GM12892 (cell line): ENCODE results near the gene BICRA.

Source experiments
- DNase-seq: peaks from one replicate; pipeline ENCODE4 v3.0.0; 2011; ENCODE audit not compliant: insufficient read length
- FAIRE-seq: peaks from 2 replicates; lab custom pipeline; 2011; peaks lifted over from hg19 to GRCh38; lab: Jason Lieb, UNC
- POLR2A ChIP-seq: IDR thresholded peaks from 2 replicates; pipeline ENCODE4 v1.6.1; 2011; ENCODE audit warnings: low read depth, low read length, control low read depth
- POLR2AphosphoS5 ChIP-seq: IDR thresholded peaks from 2 replicates; pipeline ENCODE4 v1.6.1; 2011; ENCODE audit warnings: low read depth, low read length, control low read depth
- TAF1 ChIP-seq: IDR thresholded peaks from 2 replicates; pipeline ENCODE4 v1.6.1; 2011; ENCODE audit warnings: low read depth, mild to moderate bottlenecking, control low read depth, low read length, borderline replicate concordance

Gene BICRA

GRCh38 chr19:47675271-47675670, 66.3 kb downstream of the BICRA start:
- FAIRE-seq: no peak
- TF ChIP-seq POLR2AphosphoS5 (no peak), TAF1 (no peak), POLR2A (no peak)

DNA sequence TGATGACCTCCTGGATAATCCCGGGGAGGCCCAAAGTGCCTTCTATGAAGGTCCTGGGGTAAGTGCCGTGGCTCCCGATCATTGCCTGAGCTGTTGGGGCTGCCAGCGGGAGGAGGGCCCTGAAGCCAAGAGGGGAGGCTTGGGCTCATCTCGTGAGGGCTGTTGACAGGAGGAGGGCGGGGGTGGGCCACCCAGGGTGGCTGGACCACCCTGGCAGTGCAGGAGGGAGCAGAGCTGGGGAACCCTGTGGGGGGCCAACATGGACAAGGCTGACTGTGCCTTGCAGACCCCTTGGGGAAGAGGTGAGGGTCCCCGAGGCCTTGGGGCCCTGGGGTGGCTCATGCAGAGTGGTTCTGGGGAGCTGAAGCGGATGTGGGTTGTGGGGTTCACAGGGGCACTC, 66.9 kb downstream of the BICRA start:
- DNase-seq (no peak), FAIRE-seq (no peak)
- TF ChIP-seq POLR2AphosphoS5 (no peak), POLR2A (no peak), TAF1 (no peak)

More at GRCh38 chr19:47675271-47675670, 66.3 kb downstream of the BICRA start:
- DNase-seq: no peak

DNA sequence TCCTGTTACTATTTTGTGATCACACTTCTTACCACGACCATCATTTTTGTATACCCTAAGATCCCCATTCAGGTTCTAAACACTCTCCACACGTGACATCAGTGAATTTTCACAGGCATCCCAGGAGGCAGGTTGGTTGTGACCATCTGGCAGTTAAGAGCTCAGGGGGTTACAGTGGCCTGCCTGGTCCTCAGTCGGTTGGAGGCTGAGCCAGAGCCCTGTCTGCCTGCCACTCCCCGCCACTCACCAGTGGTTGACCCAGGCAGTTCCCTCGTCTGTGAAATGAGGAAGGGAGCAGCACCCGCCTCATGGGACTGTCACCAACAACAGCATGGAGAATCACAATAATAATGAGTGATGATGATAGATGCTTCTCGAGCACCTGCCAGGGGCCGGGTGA, 67.9 kb downstream of the BICRA start:
- no peak for FAIRE-seq
- DNase-seq: no peak
- TF ChIP-seq POLR2A: no peak
- no peak for TF ChIP-seq POLR2AphosphoS5
- TF ChIP-seq TAF1: no peak

- no peak for TF ChIP-seq POLR2AphosphoS5
- TF ChIP-seq POLR2A: no peak
- no peak for TF ChIP-seq TAF1
- FAIRE-seq (no peak), DNase-seq (no peak)
Observed at GRCh38 chr19:47679251-47679900, 70.4 kb downstream of the BICRA start.

DNA sequence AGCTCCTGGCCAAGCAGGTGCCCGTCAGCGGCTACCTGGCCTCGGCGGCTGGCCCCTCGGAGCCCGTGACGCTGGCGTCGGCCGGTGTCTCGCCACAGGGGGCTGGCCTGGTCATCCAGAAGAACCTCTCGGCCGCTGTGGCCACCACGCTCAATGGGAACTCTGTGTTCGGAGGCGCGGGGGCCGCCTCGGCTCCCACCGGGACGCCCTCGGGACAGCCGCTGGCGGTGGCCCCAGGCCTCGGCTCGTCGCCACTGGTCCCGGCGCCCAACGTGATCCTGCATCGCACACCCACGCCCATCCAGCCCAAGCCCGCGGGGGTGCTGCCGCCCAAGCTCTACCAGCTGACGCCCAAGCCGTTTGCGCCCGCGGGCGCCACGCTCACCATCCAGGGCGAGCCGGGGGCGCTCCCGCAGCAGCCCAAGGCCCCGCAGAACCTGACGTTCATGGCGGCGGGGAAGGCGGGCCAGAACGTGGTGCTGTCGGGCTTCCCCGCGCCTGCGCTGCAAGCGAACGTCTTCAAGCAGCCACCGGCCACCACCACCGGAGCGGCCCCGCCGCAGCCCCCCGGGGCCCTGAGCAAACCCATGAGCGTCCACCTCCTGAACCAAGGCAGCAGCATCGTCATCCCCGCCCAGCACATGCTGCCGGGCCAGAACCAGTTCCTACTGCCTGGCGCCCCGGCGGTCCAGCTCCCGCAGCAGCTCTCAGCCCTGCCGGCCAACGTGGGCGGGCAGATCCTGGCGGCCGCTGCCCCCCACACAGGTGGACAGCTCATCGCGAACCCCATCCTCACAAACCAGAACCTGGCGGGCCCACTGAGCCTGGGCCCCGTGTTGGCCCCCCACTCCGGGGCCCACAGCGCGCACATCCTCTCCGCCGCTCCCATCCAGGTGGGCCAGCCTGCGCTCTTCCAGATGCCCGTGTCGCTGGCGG, 71.3 kb downstream of the BICRA start:
- TF ChIP-seq POLR2AphosphoS5: no peak
- TF ChIP-seq TAF1: no peak
- TF ChIP-seq POLR2A: no peak
- FAIRE-seq: no peak
- DNase-seq: no peak

GRCh38 chr19:47680858-47681332, 72.0 kb downstream of the BICRA start:
- no peak for TF ChIP-seq POLR2A
- TF ChIP-seq POLR2AphosphoS5: no peak
- no peak for TF ChIP-seq TAF1

GRCh38 chr19:47681388-47681787, 72.5 kb downstream of the BICRA start:
- DNase-seq: no peak
- TF ChIP-seq POLR2AphosphoS5 (no peak), TAF1 (no peak), POLR2A (no peak; the same call in 1 of the 2 replicates)
- no peak for FAIRE-seq

More at GRCh38 chr19:47680858-47681332, 72.0 kb downstream of the BICRA start:
- FAIRE-seq: no peak
- DNase-seq: no peak

DNA sequence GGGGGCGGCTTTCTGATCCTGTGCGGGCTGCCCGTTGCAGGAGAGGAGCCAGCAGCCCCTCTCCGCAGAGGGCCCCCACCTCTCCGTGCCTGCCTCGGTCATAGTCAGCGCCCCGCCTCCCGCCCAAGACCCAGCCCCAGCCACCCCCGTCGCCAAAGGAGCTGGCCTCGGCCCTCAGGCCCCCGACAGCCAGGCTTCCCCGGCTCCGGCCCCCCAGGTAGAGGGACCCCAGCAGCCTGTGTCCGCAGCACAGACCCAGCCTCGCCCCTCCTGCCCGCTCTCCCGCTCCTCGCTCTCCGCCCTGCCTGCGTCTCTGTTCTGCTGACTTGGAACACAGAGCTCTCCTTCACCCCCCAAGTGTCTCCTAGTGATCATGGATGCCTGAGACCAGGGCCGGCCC, 73.0 kb downstream of the BICRA start:
- TF ChIP-seq POLR2AphosphoS5: no peak
- TF ChIP-seq POLR2A: no peak; the same call in 1 of the 2 replicates
- TF ChIP-seq TAF1: no peak
- no peak for FAIRE-seq
- DNase-seq: no peak

DNA sequence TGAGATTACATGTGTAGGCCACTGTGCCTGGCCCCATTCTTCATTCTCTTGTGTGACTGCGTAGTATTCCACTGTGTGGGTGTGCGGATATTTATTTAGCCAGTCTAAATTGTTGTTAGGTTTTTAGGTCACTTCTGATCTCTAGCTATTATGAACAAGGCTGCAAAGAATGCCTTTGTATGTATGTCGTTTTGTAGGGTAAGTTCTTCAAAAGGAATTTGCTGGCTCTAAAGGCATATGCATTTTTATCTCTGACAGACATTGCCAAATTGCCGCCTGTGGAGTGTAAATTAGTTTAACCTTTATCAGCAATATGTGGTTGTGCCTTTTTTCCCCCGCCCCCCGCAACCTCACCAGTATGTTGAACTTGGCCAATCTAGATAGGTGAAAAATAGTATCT, 74.0 kb downstream of the BICRA start:
- no peak for TF ChIP-seq POLR2AphosphoS5
- no peak for TF ChIP-seq POLR2A
- no peak for TF ChIP-seq TAF1
- FAIRE-seq: no peak
- DNase-seq: no peak

- no peak for DNase-seq
- TF ChIP-seq POLR2A (no peak), TAF1 (no peak), POLR2AphosphoS5 (no peak)
- FAIRE-seq: no peak
Observed at GRCh38 chr19:47686679-47687450, 77.9 kb downstream of the BICRA start.

GRCh38 chr19:47687906-47688305, 79.0 kb downstream of the BICRA start:
- no peak for DNase-seq
- FAIRE-seq: no peak
- TF ChIP-seq TAF1: no peak
- no peak for TF ChIP-seq POLR2AphosphoS5
- no peak for TF ChIP-seq POLR2A
